ENCODE results near the gene SH3RF1.

DNA sequence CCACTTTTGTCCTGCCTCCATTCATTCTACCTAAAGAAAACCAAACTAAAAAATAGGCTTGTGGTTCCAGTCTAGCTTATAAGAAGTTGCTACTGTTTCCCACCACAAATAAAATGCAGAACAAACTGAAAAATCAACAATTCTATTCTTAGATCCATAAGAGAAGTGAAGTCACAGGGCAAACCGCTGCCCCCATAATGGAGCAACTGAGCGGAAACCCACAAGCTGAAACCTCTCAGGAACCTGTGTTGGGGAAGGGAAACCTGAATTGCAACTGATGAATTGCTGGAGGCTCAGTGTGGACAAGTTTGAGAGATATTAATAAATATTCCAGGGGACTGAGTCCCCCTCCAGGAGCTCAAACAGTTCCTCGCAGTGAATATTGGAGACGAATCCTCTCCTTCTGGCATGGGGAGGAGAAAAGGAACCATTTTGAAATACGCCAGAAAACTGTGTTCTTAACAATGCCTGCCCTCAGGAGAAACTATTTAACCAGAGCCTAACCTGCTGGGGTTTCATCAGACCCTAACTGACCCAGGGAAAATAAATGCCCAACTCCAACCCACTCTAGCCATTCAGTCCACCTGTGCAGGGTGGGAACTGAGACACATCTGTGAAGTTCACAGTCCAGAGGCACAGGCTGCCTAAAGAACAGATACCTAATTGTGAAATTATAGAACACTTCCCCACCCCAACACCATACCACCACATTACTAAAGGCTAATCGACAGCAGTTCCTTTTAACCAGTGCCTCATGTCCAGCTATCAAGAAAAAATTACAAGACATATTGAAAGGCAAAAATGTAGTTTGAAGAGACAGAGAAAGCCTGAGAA, 22.8 kb upstream of the SH3RF1 start:
- no peak for TF ChIP-seq CTCF (IDR thresholded peaks at IDR 0.05)
- no peak for TF ChIP-seq POLR2A (IDR thresholded peaks at IDR 0.05)

Data from sigmoid colon (tissue), 3 donors.